Loucy (cell line): Measurements from ENCODE around the gene PTTG1IP.

ENCODE experiments used
- H2AFZ ChIP-seq: fragments of 200-600 bp; sonication (generic); 2 replicates; pipeline ENCODE4 v1.6.0; 2016; ENCODE audit warnings: antibody characterized with exemption, mild to moderate bottlenecking, low read length, moderate library complexity
- H3F3A ChIP-seq: fragments of 200-600 bp; 2 replicates; pipeline ENCODE4 v1.6.0; 2016; ENCODE audit warnings: antibody characterized with exemption, low read depth, mild to moderate bottlenecking
- H3K27me3 ChIP-seq: fragments of 200-600 bp; sonication (generic); 2 replicates; pipeline ENCODE4 v1.6.1; 2014; ENCODE audit warnings: low read length, mild to moderate bottlenecking; ENCODE audit not compliant: insufficient read depth, poor library complexity, severe bottlenecking
- H3K36me3 ChIP-seq: fragments of 200-600 bp; sonication (generic); 2 replicates; pipeline ENCODE4 v1.6.1; 2016; ENCODE audit warnings: low read length; ENCODE audit not compliant: insufficient read depth
- H3K4me1 ChIP-seq: fragments of 200-600 bp; sonication (generic); 2 replicates; pipeline ENCODE4 v1.5.1; 2014; ENCODE audit warnings: low read length, mild to moderate bottlenecking; ENCODE audit not compliant: insufficient read depth, poor library complexity, severe bottlenecking
- H3K4me2 ChIP-seq: fragments of 200-600 bp; sonication (generic); 2 replicates; pipeline ENCODE4 v1.6.0; 2014; ENCODE audit warnings: antibody characterized with exemption, low read length, low read depth, mild to moderate bottlenecking; ENCODE audit not compliant: poor library complexity, severe bottlenecking
- H3K4me3 ChIP-seq: fragments of 200-600 bp; sonication (generic); 2 replicates; pipeline ENCODE4 v1.5.1; 2014; ENCODE audit warnings: low read length, mild to moderate bottlenecking, mixed read lengths; ENCODE audit not compliant: poor library complexity, severe bottlenecking
- H3K79me2 ChIP-seq: fragments of 200-600 bp; sonication (generic); 2 replicates; pipeline ENCODE4 v1.6.1; 2014; ENCODE audit warnings: low read length; ENCODE audit not compliant: insufficient read depth
- H3K9ac ChIP-seq: fragments of 200-600 bp; sonication (generic); 2 replicates; pipeline ENCODE4 v1.6.0; 2014; ENCODE audit warnings: mild to moderate bottlenecking, low read depth, low read length, moderate library complexity; ENCODE audit not compliant: poor library complexity, severe bottlenecking
- H3K9me2 ChIP-seq: fragments of 200-600 bp; sonication (generic); replicated peaks from 2 replicates; pipeline ENCODE4 v1.6.1; 2016; ENCODE audit warnings: low read depth, low read length, mixed read lengths
- H3K9me3 ChIP-seq: fragments of 200-600 bp; sonication (generic); 2 replicates; pipeline ENCODE4 v1.6.1; 2014; ENCODE audit warnings: mild to moderate bottlenecking, antibody characterized with exemption, low read length, low read depth; ENCODE audit not compliant: insufficient read depth
- H4K20me1 ChIP-seq: fragments of 200-600 bp; sonication (generic); 2 replicates; pipeline ENCODE4 v1.6.0; 2014; ENCODE audit warnings: antibody characterized with exemption, low read length, mild to moderate bottlenecking; ENCODE audit not compliant: insufficient read depth, poor library complexity, severe bottlenecking
- CTCF ChIP-seq: fragments of 200-600 bp; sonication (generic); conservative IDR thresholded peaks from 2 replicates; pipeline ENCODE4 v1.5.1; 2014; ENCODE audit warnings: mild to moderate bottlenecking, antibody characterized with exemption, low read length
- EZH2phosphoT487 ChIP-seq: fragments of 200-600 bp; IDR thresholded peaks from 2 replicates; pipeline ENCODE4 v1.6.1; 2018; ENCODE audit warnings: antibody characterized with exemption, mild to moderate bottlenecking, moderate library complexity, borderline replicate concordance

The PTTG1IP gene

DNA sequence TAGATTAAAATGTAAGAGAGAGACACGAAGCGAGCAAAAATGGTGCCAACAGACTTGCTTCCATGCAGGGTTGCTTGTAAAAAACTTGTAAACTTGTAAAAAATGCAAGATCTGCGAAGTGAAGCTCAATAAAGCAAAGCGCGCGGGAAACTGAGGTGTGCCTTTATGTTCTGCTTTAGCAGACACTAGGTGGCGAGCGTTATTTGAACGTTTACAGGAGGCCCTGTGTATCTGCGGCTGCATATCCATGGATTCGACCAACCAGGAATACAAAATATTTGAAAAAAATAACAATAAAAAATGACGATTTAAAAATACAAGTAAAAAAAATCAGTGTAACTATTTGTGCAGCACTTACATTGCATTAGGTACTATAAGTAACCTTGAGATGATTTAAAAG lies 73.4 kb downstream of the PTTG1IP start:
- Histone ChIP-seq H2AFZ (no peak overlapping the region), H3K9me3 (no peaks in the 10 kb centered on the region), H3F3A (peaks cover 4% of the 10 kb centered on the region; the same call in 1 of the 2 replicates), H4K20me1 (peaks cover 28% of the 10 kb centered on the region), H3K9me2 (no peaks in the 10 kb centered on the region), H3K79me2 (peaks cover 84% of the 10 kb centered on the region), H3K4me3 (peak overlapping the region; percentile 97), H3K36me3 (peaks cover 10% of the 10 kb centered on the region; the same call in 1 of the 2 replicates), H3K27me3 (no peaks in the 10 kb centered on the region), H3K4me2 (peak overlapping the region; percentile 89), H3K4me1 (peaks cover 20% of the 10 kb centered on the region), H3K9ac (peak overlapping the region; percentile 91)
- TF ChIP-seq CTCF: peak; percentile 67
- TF ChIP-seq EZH2phosphoT487: no peak

- peaks cover 28% of the 10 kb centered on the region for H4K20me1 ChIP-seq
- H3K79me2 ChIP-seq: peaks cover 88% of the 10 kb centered on the region
- no peaks in the 10 kb centered on the region for H3K9me2 ChIP-seq
- H3K9ac ChIP-seq: peak overlapping the region; percentile 57
- H3K9me3 ChIP-seq: no peaks in the 10 kb centered on the region
- H3K4me2 ChIP-seq: peak overlapping the region; percentile 89
- no peak overlapping the region for H2AFZ ChIP-seq
- H3K4me1 ChIP-seq: peaks cover 20% of the 10 kb centered on the region
- H3K36me3 ChIP-seq: peaks cover 5% of the 10 kb centered on the region; the same call in 1 of the 2 replicates
- no peaks in the 10 kb centered on the region for H3K27me3 ChIP-seq
- peak overlapping the region; percentile 97 for H3K4me3 ChIP-seq
- TF ChIP-seq EZH2phosphoT487 (no peak), CTCF (no peak)
- H3F3A ChIP-seq: peaks cover 4% of the 10 kb centered on the region; the same call in 1 of the 2 replicates
Measured at GRCh38 chr21:44799646-44800045, 73.8 kb downstream of the PTTG1IP start.
